Thoracic aorta (tissue), 2 donors: ENCODE measurements around the gene SEPTIN10. TPM values are rescaled to one million over a fixed set of nuclear protein-coding genes. Genes with fewer than 3 reads are reported as not detected.
"Not testable (repeated sequence)": the region's sequence is repeated elsewhere in the genome, so short reads cannot be mapped to it uniquely, and the experiment has no call there.

ENCODE experiments used
- ATAC-seq: fragments of 150-250 bp; one replicate; pipeline ENCODE4 v1.8.0; 2017; ENCODE audit warnings: low read depth; ENCODE audit not compliant: insufficient number of reproducible peaks, low FRiP score
- DNase-seq: peaks from one replicate; pipeline ENCODE4 v3.0.0-alpha.2; 2020; ENCODE audit warnings: low spot score
- H3K27ac ChIP-seq, 2 donors: fragments of 200-600 bp; sonication (generic); 1 replicate in 1 of 2; 2 replicates in 1 of 2; pipeline ENCODE4 v1.5.1; 2016; ENCODE audit warnings: mild to moderate bottlenecking in 2 of 2, moderate library complexity in 2 of 2
- H3K27me3 ChIP-seq: fragments of 200-600 bp; sonication (generic); replicated peaks from 2 replicates; pipeline ENCODE4 v1.6.0; 2016; ENCODE audit warnings: mild to moderate bottlenecking; ENCODE audit not compliant: insufficient read depth
- H3K36me3 ChIP-seq: fragments of 200-600 bp; sonication (generic); one replicate; pipeline ENCODE4 v1.5.1; 2016
- H3K4me1 ChIP-seq, 2 donors: fragments of 200-600 bp; sonication (generic); 1 replicate in 1 of 2; 2 replicates in 1 of 2; pipeline versions ENCODE4 v1.5.1 to v1.6.0; 2016; ENCODE audit warnings: low read depth in 2 of 2, mild to moderate bottlenecking in 1 of 2; ENCODE audit not compliant: control insufficient read depth in 1 of 2
- H3K4me3 ChIP-seq: fragments of 200-600 bp; sonication (generic); 2 replicates; pipeline ENCODE4 v1.5.1; 2016; ENCODE audit warnings: mild to moderate bottlenecking
- H3K9me3 ChIP-seq: fragments of 200-600 bp; sonication (generic); 2 replicates; pipeline ENCODE4 v1.5.1; 2016
- total RNA-seq, 2 donors: library from RNA; depleted of rRNA; stranded (reverse); fragments of >200 nt; gene quantifications; one replicate each; pipeline versions ENCODE4 v1.1.0 to v1.2.3, GENCODE V29; 2016
- TF ChIP-seq, protein P1 (sequence below): fragments of 200-600 bp; sonication (generic); IDR thresholded peaks from one replicate; pipeline ENCODE4 v1.5.1; 2019; ENCODE audit warnings: antibody characterized with exemption

SEPTIN10 gene
- total RNA-seq, 2 donors from 2014 or later: 80.0 to 106 TPM

DNA sequence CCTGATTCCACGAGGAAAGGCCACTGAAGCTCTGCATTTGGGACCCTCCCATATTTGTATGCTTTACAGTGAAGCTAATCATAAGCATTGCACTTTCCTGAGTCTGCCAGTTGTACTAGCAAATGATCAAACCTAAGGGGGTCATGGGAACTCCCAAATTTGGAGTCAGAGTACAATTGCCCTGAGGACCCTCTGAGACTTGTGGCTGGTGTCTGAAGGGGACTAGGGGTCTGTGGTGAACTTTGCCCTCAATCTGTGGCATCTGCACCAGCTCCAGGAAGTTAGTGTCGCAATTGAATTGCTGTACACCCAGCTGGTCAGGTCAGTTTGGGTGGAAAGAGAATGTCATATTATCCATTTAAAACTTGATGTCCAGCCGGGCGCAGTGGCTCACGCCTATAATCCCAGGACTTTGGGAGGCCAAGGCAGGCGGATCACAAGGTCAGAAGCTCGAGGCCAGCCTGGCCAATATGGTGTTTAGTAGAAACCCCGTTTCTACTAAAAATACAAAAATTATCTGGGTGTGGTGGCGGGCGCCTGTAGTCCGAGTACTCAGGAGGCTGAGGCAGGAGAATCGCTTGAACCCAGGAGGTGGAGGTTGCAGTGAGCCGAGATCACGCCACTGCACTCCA is 18.5 kb upstream of the SEPTIN10 start:
- Histone ChIP-seq H3K36me3 (no peaks in the 10 kb centered on the region), H3K4me1 (no peaks in the 10 kb centered on the region), H3K27ac (no peak overlapping the region), H3K4me3 (no peak overlapping the region), H3K9me3 (no peaks in the 10 kb centered on the region), H3K27me3 (no peaks in the 10 kb centered on the region)
- ATAC-seq (no peak), DNase-seq (no peak)
- TF ChIP-seq, protein P1, sequence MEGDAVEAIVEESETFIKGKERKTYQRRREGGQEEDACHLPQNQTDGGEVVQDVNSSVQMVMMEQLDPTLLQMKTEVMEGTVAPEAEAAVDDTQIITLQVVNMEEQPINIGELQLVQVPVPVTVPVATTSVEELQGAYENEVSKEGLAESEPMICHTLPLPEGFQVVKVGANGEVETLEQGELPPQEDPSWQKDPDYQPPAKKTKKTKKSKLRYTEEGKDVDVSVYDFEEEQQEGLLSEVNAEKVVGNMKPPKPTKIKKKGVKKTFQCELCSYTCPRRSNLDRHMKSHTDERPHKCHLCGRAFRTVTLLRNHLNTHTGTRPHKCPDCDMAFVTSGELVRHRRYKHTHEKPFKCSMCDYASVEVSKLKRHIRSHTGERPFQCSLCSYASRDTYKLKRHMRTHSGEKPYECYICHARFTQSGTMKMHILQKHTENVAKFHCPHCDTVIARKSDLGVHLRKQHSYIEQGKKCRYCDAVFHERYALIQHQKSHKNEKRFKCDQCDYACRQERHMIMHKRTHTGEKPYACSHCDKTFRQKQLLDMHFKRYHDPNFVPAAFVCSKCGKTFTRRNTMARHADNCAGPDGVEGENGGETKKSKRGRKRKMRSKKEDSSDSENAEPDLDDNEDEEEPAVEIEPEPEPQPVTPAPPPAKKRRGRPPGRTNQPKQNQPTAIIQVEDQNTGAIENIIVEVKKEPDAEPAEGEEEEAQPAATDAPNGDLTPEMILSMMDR: no peak

DNA sequence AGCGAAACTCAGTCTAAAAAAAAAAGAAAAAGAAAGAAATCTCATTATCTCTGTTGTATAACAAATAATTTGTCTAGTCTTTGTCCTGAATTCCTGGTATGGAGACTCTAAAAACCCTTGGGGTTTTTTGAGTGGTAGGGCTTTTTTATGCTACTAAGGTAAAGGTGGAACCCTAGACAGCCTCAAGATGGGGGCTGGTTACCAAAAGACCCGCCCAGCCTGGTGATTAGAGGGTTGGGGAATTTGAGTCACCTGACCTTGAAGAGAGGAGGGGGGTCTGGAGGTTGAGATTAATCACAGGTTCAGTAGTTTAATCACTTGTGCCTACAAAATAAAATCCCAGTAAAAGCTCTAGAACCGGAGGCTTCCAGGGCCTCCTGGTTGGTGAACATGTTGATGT is 18.0 kb upstream of the SEPTIN10 start:
- ATAC-seq (no peak), DNase-seq (no peak)
- H3K4me1 ChIP-seq: no peaks in the 10 kb centered on the region
- no peak overlapping the region for H3K27ac ChIP-seq
- H3K9me3 ChIP-seq: no peaks in the 10 kb centered on the region
- TF ChIP-seq, protein P1: no peak
- no peak overlapping the region for H3K4me3 ChIP-seq
- no peaks in the 10 kb centered on the region for H3K27me3 ChIP-seq
- no peaks in the 10 kb centered on the region for H3K36me3 ChIP-seq

DNA sequence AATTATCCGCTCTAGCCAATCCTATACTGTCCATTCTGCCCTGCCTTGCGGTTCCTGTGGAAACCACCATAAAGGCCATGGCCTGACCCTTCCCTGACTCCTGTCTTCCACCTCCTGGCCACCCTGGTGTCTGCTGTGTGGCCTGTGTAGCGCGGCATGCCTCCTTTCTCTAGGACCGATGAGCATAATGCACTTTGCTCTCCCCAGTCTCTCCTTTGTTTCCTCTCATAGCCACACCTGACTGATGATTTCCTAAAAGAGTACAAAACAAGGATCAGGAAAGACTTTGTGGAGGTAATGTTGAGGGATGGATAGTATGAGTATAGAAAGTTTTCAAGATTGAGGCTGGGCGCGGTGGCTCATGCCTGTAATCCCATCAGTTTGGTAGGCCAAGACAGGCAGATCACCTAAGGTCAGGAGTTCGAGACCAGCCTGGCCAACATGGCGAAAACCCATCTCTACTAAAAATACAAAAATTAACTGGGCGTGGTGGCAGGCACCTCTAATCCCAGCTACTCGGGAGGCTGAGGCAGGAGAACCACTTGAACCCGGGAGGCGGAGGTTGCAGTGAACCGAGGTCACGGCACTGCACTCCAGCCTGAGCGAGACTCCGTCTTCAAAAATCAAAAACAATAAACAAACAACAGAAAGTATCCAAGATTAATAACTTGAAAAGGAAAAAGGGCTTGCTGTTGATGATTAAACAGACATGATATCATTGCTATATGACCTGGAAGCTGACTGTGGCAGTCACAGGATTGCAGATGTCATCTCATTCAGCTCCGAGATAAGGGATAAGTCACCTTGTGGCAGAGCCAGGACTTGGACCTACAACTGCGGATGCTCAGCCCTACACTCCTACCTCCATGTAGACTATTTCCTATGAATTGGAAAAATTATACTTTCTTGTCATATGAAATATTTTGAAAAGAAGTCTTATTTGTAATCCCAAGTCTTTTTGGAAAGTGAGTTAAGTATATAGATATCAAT is 17.0 kb upstream of the SEPTIN10 start:
- TF ChIP-seq, protein P1: no peak
- Histone ChIP-seq H3K4me1 (no peaks in the 10 kb centered on the region), H3K9me3 (no peaks in the 10 kb centered on the region), H3K36me3 (no peaks in the 10 kb centered on the region), H3K27me3 (no peaks in the 10 kb centered on the region), H3K4me3 (no peak overlapping the region), H3K27ac (no peak overlapping the region)
- DNase-seq: no peak
- ATAC-seq: no peak

DNA sequence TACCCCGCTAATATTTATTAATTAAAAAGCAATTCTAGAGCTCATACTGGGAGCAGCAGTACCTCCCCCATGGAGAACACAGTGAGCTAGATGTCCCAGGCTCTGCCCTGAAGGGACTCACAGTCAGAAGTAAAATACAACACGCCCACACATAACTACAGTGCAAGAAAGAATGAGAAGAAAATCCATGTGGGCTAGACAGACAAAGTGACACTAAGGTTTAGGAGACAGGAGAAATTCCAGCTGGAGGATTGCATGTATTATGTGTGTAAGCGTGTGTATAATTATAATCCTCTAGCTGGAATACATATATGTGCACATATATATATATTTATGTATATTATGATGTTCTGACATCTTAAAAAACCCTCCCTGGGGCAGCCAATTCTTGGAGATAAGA is 16.1 kb upstream of the SEPTIN10 start:
- no peaks in the 10 kb centered on the region for H3K4me1 ChIP-seq
- H3K9me3 ChIP-seq: no peaks in the 10 kb centered on the region
- H3K36me3 ChIP-seq: no peaks in the 10 kb centered on the region
- no peak overlapping the region for H3K4me3 ChIP-seq
- H3K27ac ChIP-seq: no peak overlapping the region
- DNase-seq (no peak), ATAC-seq (no peak)
- TF ChIP-seq, protein P1: no peak
- H3K27me3 ChIP-seq: no peaks in the 10 kb centered on the region

DNA sequence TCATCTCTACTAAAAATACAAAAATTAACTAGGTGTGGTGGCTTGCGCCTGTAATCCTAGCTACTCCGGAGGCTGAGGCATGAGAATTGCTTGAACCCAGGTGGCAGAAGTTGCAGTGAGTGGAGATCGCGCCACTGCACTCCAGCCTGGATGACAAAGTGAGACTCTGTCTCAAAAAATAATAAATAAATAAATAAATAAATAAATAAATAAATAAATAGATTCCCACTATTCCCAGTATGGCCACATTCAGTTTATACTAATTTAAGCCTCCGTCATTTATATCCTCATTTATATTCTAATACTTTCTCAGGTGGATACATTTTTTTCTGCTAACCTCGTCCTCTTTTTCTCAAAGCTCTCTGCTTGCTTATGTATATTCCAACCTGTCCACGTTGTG is 14.6 kb upstream of the SEPTIN10 start:
- H3K4me3 ChIP-seq, H3K27ac ChIP-seq, H3K36me3 ChIP-seq, H3K27me3 ChIP-seq, ATAC-seq, H3K4me1 ChIP-seq, H3K9me3 ChIP-seq, DNase-seq: not testable (repeated sequence)
